ENCODE data around the gene NDUFA11. TPM values are rescaled to one million over a fixed set of nuclear protein-coding genes. Genes with fewer than 3 reads are reported as not detected.
A peak's percentile ranks its signal among the peaks of the same experiment; 100 is the strongest.

NDUFA11 gene
- total RNA-seq, 4 donors from 2014 or later: 80.9 to 245 (median 174) TPM

DNA sequence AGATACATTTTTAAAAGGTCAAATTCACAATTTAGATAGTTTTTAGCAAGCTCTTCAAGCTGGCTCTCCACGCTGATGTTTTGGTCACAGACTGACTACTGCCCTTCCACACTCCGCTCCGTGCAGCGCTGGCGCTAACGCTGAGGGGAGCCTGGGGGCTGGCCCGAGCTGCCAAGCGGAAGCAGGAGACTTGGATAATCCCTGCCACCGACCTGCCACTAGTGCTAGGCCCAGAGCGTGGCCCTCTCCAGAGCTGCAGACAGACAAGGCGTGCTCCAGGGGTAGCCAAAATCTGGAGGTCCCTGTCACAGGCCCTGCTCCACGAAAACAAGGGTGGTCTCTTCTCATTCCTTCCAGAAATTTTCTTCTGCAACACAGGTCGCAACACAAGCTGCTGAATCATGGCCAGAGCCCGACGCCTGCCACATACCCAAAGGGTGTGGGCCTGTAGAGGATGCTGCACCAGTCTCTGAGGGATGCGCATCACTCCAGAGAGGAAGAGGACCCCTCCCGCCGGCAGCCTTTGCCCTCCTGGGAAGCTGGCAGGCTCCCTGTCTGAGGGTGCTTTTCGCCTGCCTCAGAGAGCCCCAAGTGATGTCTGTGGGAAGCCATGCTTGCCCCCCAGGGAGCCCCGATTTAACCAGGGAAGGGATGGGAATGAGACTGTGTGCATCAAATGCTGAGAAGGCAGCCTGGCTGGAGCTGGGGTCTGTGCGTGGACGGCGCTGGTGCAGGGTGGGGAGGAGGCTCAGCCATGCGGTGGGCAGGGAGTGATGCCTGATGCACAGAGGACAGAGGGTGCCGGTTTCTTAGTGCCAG is 32.1 kb upstream of the NDUFA11 start:
- 72% methylated on average over 20 of the region's 25 CpGs for WGBS
- no peak for DNase-seq (ENCODE audit: low spot score in 2 of 2)
- peaks cover 66% of the 10 kb centered on the region for H3K36me3 ChIP-seq
- no peak overlapping the region for H3K4me3 ChIP-seq
- peaks cover 13% of the 10 kb centered on the region for H3K4me1 ChIP-seq
- peak overlapping the region; percentile 68 for H3K27ac ChIP-seq
- TF ChIP-seq EP300 (IDR thresholded peaks at IDR 0.05): no peak
- TF ChIP-seq, protein P1, sequence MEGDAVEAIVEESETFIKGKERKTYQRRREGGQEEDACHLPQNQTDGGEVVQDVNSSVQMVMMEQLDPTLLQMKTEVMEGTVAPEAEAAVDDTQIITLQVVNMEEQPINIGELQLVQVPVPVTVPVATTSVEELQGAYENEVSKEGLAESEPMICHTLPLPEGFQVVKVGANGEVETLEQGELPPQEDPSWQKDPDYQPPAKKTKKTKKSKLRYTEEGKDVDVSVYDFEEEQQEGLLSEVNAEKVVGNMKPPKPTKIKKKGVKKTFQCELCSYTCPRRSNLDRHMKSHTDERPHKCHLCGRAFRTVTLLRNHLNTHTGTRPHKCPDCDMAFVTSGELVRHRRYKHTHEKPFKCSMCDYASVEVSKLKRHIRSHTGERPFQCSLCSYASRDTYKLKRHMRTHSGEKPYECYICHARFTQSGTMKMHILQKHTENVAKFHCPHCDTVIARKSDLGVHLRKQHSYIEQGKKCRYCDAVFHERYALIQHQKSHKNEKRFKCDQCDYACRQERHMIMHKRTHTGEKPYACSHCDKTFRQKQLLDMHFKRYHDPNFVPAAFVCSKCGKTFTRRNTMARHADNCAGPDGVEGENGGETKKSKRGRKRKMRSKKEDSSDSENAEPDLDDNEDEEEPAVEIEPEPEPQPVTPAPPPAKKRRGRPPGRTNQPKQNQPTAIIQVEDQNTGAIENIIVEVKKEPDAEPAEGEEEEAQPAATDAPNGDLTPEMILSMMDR (IDR thresholded peaks at IDR 0.05): no peak
- TF ChIP-seq POLR2A (IDR thresholded peaks at IDR 0.05): no peak
- no peaks in the 10 kb centered on the region for H3K27me3 ChIP-seq
- no peaks in the 10 kb centered on the region for H3K9me3 ChIP-seq

DNA sequence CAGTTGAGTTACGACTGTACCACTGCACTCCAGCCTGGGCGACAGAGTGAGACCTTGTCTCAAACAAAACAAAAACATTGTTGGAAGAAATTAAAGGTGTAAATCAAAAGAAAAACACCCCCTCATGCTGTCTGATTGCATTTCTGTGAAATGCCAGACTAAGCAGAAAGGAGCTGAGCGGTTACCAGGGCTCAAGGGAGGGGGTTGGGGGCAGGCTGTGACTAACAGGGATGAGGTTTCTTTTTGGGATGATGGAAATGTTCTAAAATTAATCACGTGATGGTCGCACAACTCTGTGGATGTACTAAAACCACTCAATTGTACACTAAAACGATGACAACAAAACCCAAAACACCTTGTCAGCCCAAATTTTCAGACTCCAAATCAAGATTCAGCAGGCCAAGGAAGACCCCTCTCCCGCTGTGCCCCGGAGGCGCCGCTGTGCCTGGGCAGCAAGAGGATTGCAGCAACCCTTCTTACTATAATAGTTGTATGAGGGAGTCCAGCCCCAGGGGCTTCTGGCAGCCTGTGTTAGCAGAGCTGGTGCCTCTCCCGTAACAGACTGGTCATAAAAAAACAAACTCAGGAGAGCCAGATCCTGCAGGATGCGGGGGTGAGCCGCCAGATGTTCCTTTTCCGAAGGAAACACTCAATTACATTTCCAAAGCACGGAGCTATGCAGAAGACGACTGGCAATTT is 31.3 kb upstream of the NDUFA11 start:
- WGBS: 69% methylated on average over 16 of the region's 16 CpGs
- DNase-seq (ENCODE audit: low spot score in 2 of 2): no peak

DNA sequence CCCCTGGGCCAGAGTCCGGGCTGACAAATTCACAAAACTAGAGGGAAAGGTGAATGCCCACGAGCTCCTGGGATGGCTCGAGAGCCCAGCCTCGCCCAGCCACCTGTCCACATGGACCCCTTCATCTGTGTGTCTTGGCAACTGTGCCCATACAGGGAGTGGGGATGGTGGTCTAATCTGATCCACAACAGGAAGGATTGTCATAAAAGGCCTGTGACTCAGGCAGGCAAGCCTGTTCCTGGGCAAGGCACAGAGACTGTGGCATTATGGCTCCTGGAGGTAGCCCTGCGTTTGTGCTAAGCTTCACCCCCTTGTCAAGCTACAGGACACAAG is 30.4 kb upstream of the NDUFA11 start:
- H3K36me3 ChIP-seq: peaks cover 69% of the 10 kb centered on the region
- H3K9me3 ChIP-seq: no peaks in the 10 kb centered on the region
- DNase-seq (ENCODE audit: low spot score in 2 of 2): no peak
- no peak overlapping the region for H3K27ac ChIP-seq
- no peak overlapping the region for H3K4me3 ChIP-seq
- peaks cover 17% of the 10 kb centered on the region for H3K4me1 ChIP-seq
- H3K27me3 ChIP-seq: no peaks in the 10 kb centered on the region
- TF ChIP-seq EP300 (IDR thresholded peaks at IDR 0.05) (no peak), POLR2AphosphoS5 (IDR thresholded peaks at IDR 0.05) (no peak), POLR2A (IDR thresholded peaks at IDR 0.05) (no peak)
- TF ChIP-seq, protein P1 (IDR thresholded peaks at IDR 0.05): no peak
- 91% methylated on average over 5 of the region's 5 CpGs for WGBS

More for the DNA sequence above, 31.3 kb upstream of the NDUFA11 start:
- Histone ChIP-seq H3K36me3 (peaks cover 65% of the 10 kb centered on the region), H3K27ac (peak overlapping the region; percentile 68), H3K4me3 (no peak overlapping the region), H3K27me3 (no peaks in the 10 kb centered on the region), H3K4me1 (peaks cover 13% of the 10 kb centered on the region), H3K9me3 (no peaks in the 10 kb centered on the region)
- no peak for TF ChIP-seq EP300 (IDR thresholded peaks at IDR 0.05)
- no peak for TF ChIP-seq POLR2A (IDR thresholded peaks at IDR 0.05)
- TF ChIP-seq, protein P1 (IDR thresholded peaks at IDR 0.05): no peak
- no peak for TF ChIP-seq POLR2AphosphoS5 (IDR thresholded peaks at IDR 0.05)

DNA sequence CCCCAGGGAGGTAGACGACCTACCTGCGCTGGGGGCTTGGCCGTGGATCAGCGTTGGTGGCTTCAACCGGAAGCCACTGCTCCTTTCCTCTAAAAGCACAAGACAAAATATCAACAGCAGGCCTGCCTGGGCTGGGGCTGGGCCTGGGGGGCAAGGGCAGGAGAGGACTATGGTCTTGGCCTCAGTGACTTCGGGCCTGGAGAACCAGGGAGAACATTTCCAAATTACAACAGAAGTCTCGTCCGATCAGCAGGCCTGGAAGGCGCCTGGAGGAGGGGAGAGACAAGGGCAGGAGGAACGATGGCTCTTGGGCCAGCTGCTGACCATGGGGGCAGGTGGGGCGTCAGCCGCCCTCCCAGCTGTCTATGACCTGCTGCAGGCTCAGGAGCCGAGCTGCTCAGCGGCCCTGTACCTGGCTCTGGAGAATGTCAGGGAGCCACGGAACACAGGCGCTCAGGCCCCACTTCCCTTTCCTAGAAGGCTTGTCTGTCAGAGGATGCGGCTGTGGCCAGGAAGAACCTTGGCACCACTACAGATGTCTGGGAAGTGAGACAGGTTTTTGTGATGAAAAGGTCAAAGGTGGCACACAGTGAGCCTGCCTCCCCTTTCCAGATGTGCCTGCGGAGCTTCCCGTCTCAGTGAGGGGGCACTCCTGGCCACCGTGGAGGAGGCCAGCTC is 29.9 kb upstream of the NDUFA11 start:
- no peak overlapping the region for H3K4me3 ChIP-seq
- no peaks in the 10 kb centered on the region for H3K27me3 ChIP-seq
- no peak overlapping the region for H3K27ac ChIP-seq
- H3K4me1 ChIP-seq: peaks cover 17% of the 10 kb centered on the region
- 89% methylated on average over 19 of the region's 20 CpGs for WGBS
- DNase-seq (ENCODE audit: low spot score in 2 of 2): no peak
- H3K36me3 ChIP-seq: peaks cover 74% of the 10 kb centered on the region
- TF ChIP-seq, protein P1 (IDR thresholded peaks at IDR 0.05): no peak
- TF ChIP-seq EP300 (IDR thresholded peaks at IDR 0.05) (no peak), POLR2AphosphoS5 (IDR thresholded peaks at IDR 0.05) (no peak), POLR2A (IDR thresholded peaks at IDR 0.05) (no peak)
- no peaks in the 10 kb centered on the region for H3K9me3 ChIP-seq

Measured in suprapubic skin (tissue), 4 donors.